Measurements from ENCODE around the gene RASGEF1B.
"Not testable (repeated sequence)": the region's sequence is repeated elsewhere in the genome, so short reads cannot be mapped to it uniquely, and the experiment has no call there.

The RASGEF1B gene

DNA sequence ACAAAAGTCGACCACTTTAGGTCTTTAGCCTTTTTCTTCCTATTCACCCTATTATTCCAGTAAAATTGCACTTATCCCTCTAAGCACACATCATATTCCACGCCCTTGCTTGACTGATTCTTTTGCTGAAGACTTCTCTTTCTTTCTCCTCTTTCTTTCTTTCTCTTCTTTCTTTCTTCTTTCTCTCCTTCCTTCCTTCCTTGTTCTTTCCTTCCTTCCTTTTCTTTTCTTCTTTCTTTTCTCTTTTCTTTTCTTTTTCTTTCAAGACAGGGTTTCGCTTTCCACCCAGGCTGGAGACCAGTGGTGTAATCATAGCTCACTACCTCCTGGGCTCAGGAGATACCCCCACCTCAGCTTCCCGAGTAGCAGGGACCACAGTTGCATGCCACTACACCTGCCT lies 61.9 kb downstream of the RASGEF1B start:
- H3K18ac ChIP-seq (ENCODE audit: low read length) = no peak overlapping the region
- H3K36me3 ChIP-seq (ENCODE audit: control insufficient read depth in 1 of 2, insufficient read depth in 2 of 2, low read length in 2 of 2) = no peaks in the 10 kb centered on the region
- no peak overlapping the region for H3K27ac ChIP-seq (ENCODE audit: low read depth, low read length)
- H3K4me3 ChIP-seq (ENCODE audit: low read depth, low read length) = no peak overlapping the region
- H3K79me2 ChIP-seq (ENCODE audit: control insufficient read depth, insufficient read depth, low read length, poor library complexity) = no peaks in the 10 kb centered on the region
- H3K14ac ChIP-seq (ENCODE audit: low read length) = no peak overlapping the region
- H2BK120ac ChIP-seq (ENCODE audit: insufficient read depth, low read length, poor library complexity) = no peak overlapping the region
- H2AK5ac ChIP-seq (ENCODE audit: low read length) = no peak overlapping the region
- no peaks in the 10 kb centered on the region for H3K79me1 ChIP-seq (ENCODE audit: low read length)
- H3K23ac ChIP-seq (ENCODE audit: low read length) = no peak overlapping the region
- H2AFZ ChIP-seq (ENCODE audit: insufficient read depth, low read length, poor library complexity) = no peak overlapping the region
- no peak overlapping the region for H4K12ac ChIP-seq (ENCODE audit: low read depth, low read length)
- no peak overlapping the region for H4K8ac ChIP-seq (ENCODE audit: low read depth, low read length)
- no CpG with 5 or more reads among the region's 4 CpGs for WGBS (ENCODE audit: extremely low coverage, insufficient coverage, insufficient read length)
- no peak overlapping the region for H4K91ac ChIP-seq (ENCODE audit: low read depth, low read length)
- no peak for DNase-seq
- no peak overlapping the region for H3K9ac ChIP-seq (ENCODE audit: low read length)
- H3K4me2 ChIP-seq (ENCODE audit: low read length) = no peak overlapping the region
- H3K27me3 ChIP-seq (ENCODE audit: insufficient read depth, low read length) = no peaks in the 10 kb centered on the region
- H3K4ac ChIP-seq (ENCODE audit: low read depth, low read length) = no peak overlapping the region
- H3K9me3 ChIP-seq (ENCODE audit: insufficient read depth, low read depth, low read length) = no peaks in the 10 kb centered on the region
- H3K4me1 ChIP-seq (ENCODE audit: control insufficient read depth in 1 of 2, insufficient read depth in 2 of 2, low read length in 2 of 2) = no peaks in the 10 kb centered on the region
- H2BK12ac ChIP-seq (ENCODE audit: low read length) = no peak overlapping the region
- H2BK5ac ChIP-seq (ENCODE audit: low read depth, low read length, poor library complexity) = no peak overlapping the region

DNA sequence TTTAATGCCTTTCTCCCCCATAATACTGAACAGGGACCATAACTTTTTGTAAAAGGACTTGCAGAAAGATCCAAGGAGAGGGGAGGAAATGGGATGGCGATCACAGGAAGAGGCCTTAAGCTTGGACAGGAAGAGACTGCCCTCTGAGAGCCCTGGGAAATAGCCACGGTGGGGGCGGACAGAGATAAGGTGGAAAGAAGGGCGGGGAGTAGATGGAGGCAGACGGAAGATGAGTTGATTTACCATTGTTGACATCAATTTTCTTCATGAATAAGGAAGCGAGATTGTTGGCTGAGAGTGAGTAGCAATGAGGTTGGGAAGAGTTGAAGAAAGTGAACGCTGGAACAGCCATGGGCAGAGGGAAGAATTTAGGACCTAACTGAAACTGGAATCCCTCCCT lies 63.4 kb downstream of the RASGEF1B start:
- no peak overlapping the region for H3K9ac ChIP-seq (ENCODE audit: low read length)
- no peak overlapping the region for H3K14ac ChIP-seq (ENCODE audit: low read length)
- no peak overlapping the region for H3K4me3 ChIP-seq (ENCODE audit: low read depth, low read length)
- H4K91ac ChIP-seq (ENCODE audit: low read depth, low read length) = no peak overlapping the region
- H3K4me2 ChIP-seq (ENCODE audit: low read length) = no peak overlapping the region
- H4K8ac ChIP-seq (ENCODE audit: low read depth, low read length) = no peak overlapping the region
- no peak overlapping the region for H3K4ac ChIP-seq (ENCODE audit: low read depth, low read length)
- no peaks in the 10 kb centered on the region for H3K27me3 ChIP-seq (ENCODE audit: insufficient read depth, low read length)
- no peaks in the 10 kb centered on the region for H3K9me3 ChIP-seq (ENCODE audit: insufficient read depth, low read depth, low read length)
- no peak overlapping the region for H2AFZ ChIP-seq (ENCODE audit: insufficient read depth, low read length, poor library complexity)
- 100% methylated on average over 1 of the region's 7 CpGs for WGBS (ENCODE audit: extremely low coverage, insufficient coverage, insufficient read length)
- no peak overlapping the region for H3K27ac ChIP-seq (ENCODE audit: low read depth, low read length)
- no peak overlapping the region for H2BK5ac ChIP-seq (ENCODE audit: low read depth, low read length, poor library complexity)
- H3K36me3 ChIP-seq (ENCODE audit: control insufficient read depth in 1 of 2, insufficient read depth in 2 of 2, low read length in 2 of 2) = no peaks in the 10 kb centered on the region
- no peak overlapping the region for H3K18ac ChIP-seq (ENCODE audit: low read length)
- H2AK5ac ChIP-seq (ENCODE audit: low read length) = no peak overlapping the region
- H3K4me1 ChIP-seq (ENCODE audit: control insufficient read depth in 1 of 2, insufficient read depth in 2 of 2, low read length in 2 of 2) = no peaks in the 10 kb centered on the region
- no peak overlapping the region for H2BK120ac ChIP-seq (ENCODE audit: insufficient read depth, low read length, poor library complexity)
- no peaks in the 10 kb centered on the region for H3K79me2 ChIP-seq (ENCODE audit: control insufficient read depth, insufficient read depth, low read length, poor library complexity)
- H3K23ac ChIP-seq (ENCODE audit: low read length) = no peak overlapping the region
- H2BK12ac ChIP-seq (ENCODE audit: low read length) = no peak overlapping the region
- H4K12ac ChIP-seq (ENCODE audit: low read depth, low read length) = no peak overlapping the region
- no peaks in the 10 kb centered on the region for H3K79me1 ChIP-seq (ENCODE audit: low read length)
- no peak for DNase-seq

DNA sequence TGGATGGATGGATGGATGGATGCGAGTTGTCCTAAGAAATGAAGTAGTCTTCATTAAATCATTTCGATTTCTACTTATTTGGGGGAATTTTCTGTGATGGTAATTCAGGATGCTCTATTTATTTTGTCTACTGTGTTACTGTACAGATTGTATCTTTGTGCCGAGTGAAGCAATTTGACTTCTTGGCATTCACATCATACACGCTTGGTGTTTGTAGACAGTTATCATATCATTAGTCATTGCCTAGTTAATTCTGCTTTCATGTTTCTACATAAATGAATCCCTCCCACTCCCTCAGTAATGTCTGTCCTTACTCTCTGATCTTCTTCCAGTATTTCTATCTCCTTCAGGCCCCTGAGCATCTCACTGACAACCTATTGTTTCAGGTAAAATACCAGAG lies 64.0 kb downstream of the RASGEF1B start:
- no peak overlapping the region for H4K8ac ChIP-seq (ENCODE audit: low read depth, low read length)
- peak in 1 of 2 donors; percentile 58 for DNase-seq
- H3K79me2 ChIP-seq (ENCODE audit: control insufficient read depth, insufficient read depth, low read length, poor library complexity) = no peaks in the 10 kb centered on the region
- H3K27me3 ChIP-seq (ENCODE audit: insufficient read depth, low read length) = no peaks in the 10 kb centered on the region
- H3K14ac ChIP-seq (ENCODE audit: low read length) = no peak overlapping the region
- H2BK120ac ChIP-seq (ENCODE audit: insufficient read depth, low read length, poor library complexity) = no peak overlapping the region
- no peaks in the 10 kb centered on the region for H3K4me1 ChIP-seq (ENCODE audit: control insufficient read depth in 1 of 2, insufficient read depth in 2 of 2, low read length in 2 of 2)
- no peak overlapping the region for H3K4me3 ChIP-seq (ENCODE audit: low read depth, low read length)
- no peak overlapping the region for H3K27ac ChIP-seq (ENCODE audit: low read depth, low read length)
- no peak overlapping the region for H2BK5ac ChIP-seq (ENCODE audit: low read depth, low read length, poor library complexity)
- H3K79me1 ChIP-seq (ENCODE audit: low read length) = no peaks in the 10 kb centered on the region
- no peaks in the 10 kb centered on the region for H3K9me3 ChIP-seq (ENCODE audit: insufficient read depth, low read depth, low read length)
- no peak overlapping the region for H3K4me2 ChIP-seq (ENCODE audit: low read length)
- WGBS (ENCODE audit: extremely low coverage, insufficient coverage, insufficient read length) = no CpG with 5 or more reads among the region's 4 CpGs
- H4K91ac ChIP-seq (ENCODE audit: low read depth, low read length) = no peak overlapping the region
- H2AFZ ChIP-seq (ENCODE audit: insufficient read depth, low read length, poor library complexity) = no peak overlapping the region
- H3K18ac ChIP-seq (ENCODE audit: low read length) = no peak overlapping the region
- H3K36me3 ChIP-seq (ENCODE audit: control insufficient read depth in 1 of 2, insufficient read depth in 2 of 2, low read length in 2 of 2) = no peaks in the 10 kb centered on the region
- H4K12ac ChIP-seq (ENCODE audit: low read depth, low read length) = no peak overlapping the region
- H2AK5ac ChIP-seq (ENCODE audit: low read length) = no peak overlapping the region
- H3K23ac ChIP-seq (ENCODE audit: low read length) = no peak overlapping the region
- H3K9ac ChIP-seq (ENCODE audit: low read length) = no peak overlapping the region
- H2BK12ac ChIP-seq (ENCODE audit: low read length) = no peak overlapping the region
- H3K4ac ChIP-seq (ENCODE audit: low read depth, low read length) = no peak overlapping the region

DNA sequence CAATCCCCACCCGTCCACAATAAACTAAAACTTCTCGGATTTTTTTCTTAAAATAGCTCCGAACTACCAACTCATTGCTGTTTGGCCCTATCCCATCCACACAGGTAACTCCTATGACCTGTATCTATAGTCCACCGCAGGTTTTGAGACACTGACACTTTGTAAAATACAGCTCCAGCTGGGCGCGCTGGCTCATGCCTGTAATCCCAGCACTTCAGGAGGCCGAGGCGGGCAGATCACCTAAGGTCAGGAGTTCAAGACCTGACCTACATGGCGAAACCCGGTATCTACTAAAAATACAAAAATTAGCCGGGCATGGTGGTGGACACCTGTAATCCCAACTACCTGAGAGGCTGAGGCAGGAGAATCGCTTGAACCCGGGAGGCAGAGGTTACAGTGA lies 65.2 kb downstream of the RASGEF1B start:
- not testable (repeated sequence) for H3K4me3 ChIP-seq (ENCODE audit: low read depth, low read length); H2BK12ac ChIP-seq (ENCODE audit: low read length); H2BK5ac ChIP-seq (ENCODE audit: low read depth, low read length, poor library complexity); H4K91ac ChIP-seq (ENCODE audit: low read depth, low read length); H2AFZ ChIP-seq (ENCODE audit: insufficient read depth, low read length, poor library complexity); H3K27ac ChIP-seq (ENCODE audit: low read depth, low read length); H3K9ac ChIP-seq (ENCODE audit: low read length); H3K79me2 ChIP-seq (ENCODE audit: control insufficient read depth, insufficient read depth, low read length, poor library complexity); H3K4ac ChIP-seq (ENCODE audit: low read depth, low read length); H4K8ac ChIP-seq (ENCODE audit: low read depth, low read length); H2BK120ac ChIP-seq (ENCODE audit: insufficient read depth, low read length, poor library complexity); H3K4me1 ChIP-seq (ENCODE audit: control insufficient read depth in 1 of 2, insufficient read depth in 2 of 2, low read length in 2 of 2); H3K79me1 ChIP-seq (ENCODE audit: low read length); H4K12ac ChIP-seq (ENCODE audit: low read depth, low read length); H3K4me2 ChIP-seq (ENCODE audit: low read length); H2AK5ac ChIP-seq (ENCODE audit: low read length); H3K23ac ChIP-seq (ENCODE audit: low read length); H3K14ac ChIP-seq (ENCODE audit: low read length); H3K36me3 ChIP-seq (ENCODE audit: control insufficient read depth in 1 of 2, insufficient read depth in 2 of 2, low read length in 2 of 2); H3K18ac ChIP-seq (ENCODE audit: low read length); H3K27me3 ChIP-seq (ENCODE audit: insufficient read depth, low read length); H3K9me3 ChIP-seq (ENCODE audit: insufficient read depth, low read depth, low read length)
- no CpG with 5 or more reads among the region's 13 CpGs for WGBS (ENCODE audit: extremely low coverage, insufficient coverage, insufficient read length)
- peak; percentile 33 to 54 for DNase-seq

Measured in trophoblast cell (in vitro differentiated cells and primary cell).